ENCODE measurements around the gene FCN2.

Gene FCN2

DNA sequence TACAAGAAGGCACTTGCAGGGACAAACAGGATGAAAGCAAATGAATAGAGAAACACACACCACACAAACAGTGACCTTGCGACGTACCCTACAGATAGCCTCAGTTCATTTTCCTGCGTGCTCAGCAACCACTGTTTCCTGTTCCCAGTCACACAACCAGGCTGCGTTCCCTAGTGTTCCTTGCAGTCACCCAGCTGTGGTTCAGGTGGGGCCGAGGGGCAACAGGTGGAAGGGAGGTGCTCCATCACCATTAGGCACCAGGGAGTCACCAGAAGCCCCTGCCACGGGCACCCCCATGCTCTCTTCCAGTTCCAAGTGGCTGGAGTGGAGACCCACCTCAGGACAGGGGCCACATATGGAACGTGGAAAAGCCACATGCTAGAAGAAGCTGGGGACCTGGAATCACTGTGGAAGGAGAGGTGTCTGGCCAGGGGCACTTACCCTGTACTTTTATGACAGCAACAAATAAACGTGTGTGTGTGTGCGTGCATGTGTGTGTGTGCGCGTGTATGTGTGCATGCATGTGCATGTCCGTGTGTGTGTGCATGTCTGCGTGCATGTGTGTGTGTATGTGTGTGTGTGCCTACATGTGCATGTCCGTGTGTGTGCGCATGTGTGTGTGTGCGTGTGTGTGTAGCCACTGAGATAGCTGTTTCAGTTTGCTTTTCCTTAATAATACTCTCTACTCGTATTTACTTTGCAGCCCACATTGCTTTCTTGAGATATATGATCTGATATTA is 18.8 kb upstream of the FCN2 start:
- CTCF ChIA-PET: no interaction called here
- peaks cover 0 to 6% (median 2%) of the 10 kb centered on the region in 5 experiments for H3K9me3 ChIP-seq (ENCODE audit: control extremely low read depth in 1 of 5, control insufficient read depth in 4 of 5, insufficient read depth in 2 of 5, low read depth in 1 of 5, low read length in 4 of 5)
- H3K27me3 ChIP-seq (replicated peaks in 2 of 5; ENCODE audit: control insufficient read depth in 4 of 5, insufficient read depth in 5 of 5, low read length in 4 of 5): peaks cover 0 to 2% (median 0%) of the 10 kb centered on the region in 5 experiments
- H3K27ac ChIP-seq (ENCODE audit: insufficient read depth in 1 of 2, low read depth in 1 of 2, low read length in 2 of 2, poor library complexity in 1 of 2, severe bottlenecking in 2 of 2): no peak overlapping the region
- no peaks in the 10 kb centered on the region for H3K4me1 ChIP-seq (ENCODE audit: control extremely low read depth in 1 of 4, control insufficient read depth in 4 of 4, insufficient read depth in 4 of 4, low read length in 3 of 4)
- whole genome bisulfite sequencing (ENCODE audit: insufficient coverage): 86% methylated on average over 9 of the region's 17 CpGs
- no peak overlapping the region for H3K4me3 ChIP-seq (ENCODE audit: control insufficient read depth in 1 of 7, extremely low read depth in 1 of 7, insufficient read depth in 4 of 7, low read depth in 2 of 7, low read length in 6 of 7)
- no peaks in the 10 kb centered on the region for H3K36me3 ChIP-seq (ENCODE audit: control insufficient read depth in 4 of 4, insufficient read depth in 4 of 4, low read length in 3 of 4)
- no peak for DNase-seq
- POLR2A ChIA-PET: no interaction called here

DNA sequence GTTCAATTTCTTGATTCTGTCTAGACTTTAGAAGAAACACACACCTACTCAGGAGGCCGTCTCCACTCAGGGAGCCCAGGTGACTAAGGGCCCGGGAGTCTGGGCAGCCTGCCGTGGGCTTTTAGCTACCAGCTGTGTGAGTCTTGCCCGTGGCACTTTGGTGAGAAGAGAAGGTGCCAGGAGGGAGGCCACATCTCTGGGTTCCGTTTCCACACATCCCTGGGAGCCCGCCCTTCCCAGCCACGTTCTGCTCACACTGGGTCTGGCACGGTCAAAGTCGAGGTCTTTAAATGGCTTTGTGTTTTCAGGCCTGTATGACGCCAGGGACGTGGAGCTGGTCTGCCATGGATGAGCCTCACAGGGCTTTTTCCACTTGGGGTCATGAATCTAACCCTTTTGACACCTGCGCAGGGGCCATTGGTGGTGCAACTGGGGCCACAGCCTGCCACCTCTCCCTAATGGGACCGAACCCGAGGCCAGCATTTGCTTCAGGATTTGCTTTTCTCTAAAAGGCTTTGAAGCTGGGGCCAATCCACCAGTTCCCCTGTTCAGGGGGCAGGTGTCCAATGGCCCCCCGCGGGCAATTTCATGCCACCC is 17.2 kb upstream of the FCN2 start:
- no peak overlapping the region for H3K27ac ChIP-seq (ENCODE audit: insufficient read depth in 1 of 2, low read depth in 1 of 2, low read length in 2 of 2, poor library complexity in 1 of 2, severe bottlenecking in 2 of 2)
- WGBS (ENCODE audit: insufficient coverage): 92% methylated on average over 11 of the region's 16 CpGs
- no peaks in the 10 kb centered on the region for H3K36me3 ChIP-seq (ENCODE audit: control insufficient read depth in 4 of 4, insufficient read depth in 4 of 4, low read length in 3 of 4)
- no peak for DNase-seq
- H3K4me1 ChIP-seq (ENCODE audit: control extremely low read depth in 1 of 4, control insufficient read depth in 4 of 4, insufficient read depth in 4 of 4, low read length in 3 of 4): no peaks in the 10 kb centered on the region
- peaks cover 0 to 6% (median 2%) of the 10 kb centered on the region in 5 experiments for H3K9me3 ChIP-seq (ENCODE audit: control extremely low read depth in 1 of 5, control insufficient read depth in 4 of 5, insufficient read depth in 2 of 5, low read depth in 1 of 5, low read length in 4 of 5)
- ChIA-PET POLR2A (no interaction called here), CTCF (no interaction called here)
- peaks cover 0 to 2% (median 0%) of the 10 kb centered on the region in 5 experiments for H3K27me3 ChIP-seq (replicated peaks in 2 of 5; ENCODE audit: control insufficient read depth in 4 of 5, insufficient read depth in 5 of 5, low read length in 4 of 5)
- H3K4me3 ChIP-seq (ENCODE audit: control insufficient read depth in 1 of 7, extremely low read depth in 1 of 7, insufficient read depth in 4 of 7, low read depth in 2 of 7, low read length in 6 of 7): no peak overlapping the region

DNA sequence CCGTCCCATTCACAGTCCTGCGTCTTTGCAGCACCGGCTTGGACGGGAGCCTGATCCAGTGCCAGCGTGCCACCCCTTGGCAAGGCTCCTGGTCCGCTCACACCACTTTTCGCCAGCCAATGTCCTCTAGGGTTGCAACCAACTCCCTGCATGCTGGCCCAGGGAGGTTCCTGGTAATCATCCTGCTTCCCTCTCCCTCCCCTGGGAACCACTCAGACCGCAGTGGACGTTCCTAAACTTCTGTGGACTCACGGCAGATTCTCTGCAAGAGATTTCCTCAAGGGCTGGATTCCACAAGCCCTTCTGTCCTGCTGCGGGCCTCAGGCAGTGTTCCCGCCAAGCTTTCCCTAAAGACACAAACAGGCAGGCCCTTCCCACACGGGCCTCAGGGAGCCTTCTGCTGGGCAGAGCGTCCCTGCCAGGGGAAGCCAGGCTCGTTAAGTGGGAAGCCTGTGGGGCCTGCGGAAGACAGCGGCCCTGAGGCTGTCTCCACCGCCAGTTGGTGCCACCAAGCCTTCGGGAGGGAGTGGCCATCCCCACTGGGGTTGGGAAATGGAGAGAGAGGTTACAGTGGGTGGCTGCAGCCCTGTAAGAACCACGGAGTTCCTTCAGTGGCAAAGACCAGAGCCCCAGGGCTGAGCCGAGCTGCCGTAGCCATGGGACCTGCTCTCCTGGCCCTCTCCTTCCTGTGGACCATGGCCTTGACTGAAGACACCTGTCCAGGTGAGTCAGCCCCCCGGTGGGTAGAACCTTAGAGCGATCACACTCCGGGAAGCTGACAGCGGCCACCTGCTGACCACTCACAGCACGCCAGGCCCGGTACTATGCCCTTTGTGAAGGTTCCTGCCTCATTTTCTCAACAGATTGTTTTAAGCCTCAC is 16.4 kb upstream of the FCN2 start:
- no peaks in the 10 kb centered on the region for H3K27me3 ChIP-seq (replicated peaks in 2 of 5; ENCODE audit: control insufficient read depth in 4 of 5, insufficient read depth in 5 of 5, low read length in 4 of 5)
- no peak overlapping the region for H3K27ac ChIP-seq (ENCODE audit: insufficient read depth in 1 of 2, low read depth in 1 of 2, low read length in 2 of 2, poor library complexity in 1 of 2, severe bottlenecking in 2 of 2)
- no peak overlapping the region for H3K4me3 ChIP-seq (ENCODE audit: control insufficient read depth in 1 of 7, extremely low read depth in 1 of 7, insufficient read depth in 4 of 7, low read depth in 2 of 7, low read length in 6 of 7)
- DNase-seq: no peak
- peaks cover 0 to 4% (median 0%) of the 10 kb centered on the region in 5 experiments for H3K9me3 ChIP-seq (ENCODE audit: control extremely low read depth in 1 of 5, control insufficient read depth in 4 of 5, insufficient read depth in 2 of 5, low read depth in 1 of 5, low read length in 4 of 5)
- H3K4me1 ChIP-seq (ENCODE audit: control extremely low read depth in 1 of 4, control insufficient read depth in 4 of 4, insufficient read depth in 4 of 4, low read length in 3 of 4): no peaks in the 10 kb centered on the region
- ChIA-PET POLR2A (no interaction called here), CTCF (interaction anchor here (0.6 kb wide), 1 partner anchor 50 kb away, joined by 3 read pairs; no protein-coding TSS in a partner anchor)
- WGBS (ENCODE audit: insufficient coverage): 94% methylated on average over 25 of the region's 28 CpGs
- no peaks in the 10 kb centered on the region for H3K36me3 ChIP-seq (ENCODE audit: control insufficient read depth in 4 of 4, insufficient read depth in 4 of 4, low read length in 3 of 4)

DNA sequence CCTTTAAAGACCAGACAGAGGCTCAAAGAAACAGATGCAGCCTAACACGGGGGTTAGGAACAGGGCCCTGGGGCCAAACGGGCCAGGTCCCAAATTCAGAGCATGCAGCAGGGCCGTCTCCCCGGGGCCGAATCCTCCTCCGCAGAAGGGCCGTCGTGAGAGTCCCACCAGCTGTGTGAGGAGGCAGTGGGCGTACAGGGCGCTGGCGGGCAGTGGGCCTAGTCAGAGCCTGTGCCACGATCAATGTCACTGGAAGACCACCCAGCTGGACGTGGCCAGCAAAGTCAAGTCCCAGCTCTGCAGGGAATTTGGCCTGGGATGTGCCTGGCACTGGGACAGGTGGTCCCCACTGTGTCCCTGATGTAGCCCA is 15.8 kb upstream of the FCN2 start:
- DNase-seq: no peak
- Histone ChIP-seq H3K9me3 (ENCODE audit: control extremely low read depth in 1 of 5, control insufficient read depth in 4 of 5, insufficient read depth in 2 of 5, low read depth in 1 of 5, low read length in 4 of 5) (peaks cover 0 to 3% (median 0%) of the 10 kb centered on the region in 5 experiments), H3K36me3 (ENCODE audit: control insufficient read depth in 4 of 4, insufficient read depth in 4 of 4, low read length in 3 of 4) (no peaks in the 10 kb centered on the region), H3K27me3 (replicated peaks in 2 of 5; ENCODE audit: control insufficient read depth in 4 of 5, insufficient read depth in 5 of 5, low read length in 4 of 5) (no peaks in the 10 kb centered on the region), H3K4me3 (ENCODE audit: control insufficient read depth in 1 of 7, extremely low read depth in 1 of 7, insufficient read depth in 4 of 7, low read depth in 2 of 7, low read length in 6 of 7) (no peak overlapping the region), H3K4me1 (ENCODE audit: control extremely low read depth in 1 of 4, control insufficient read depth in 4 of 4, insufficient read depth in 4 of 4, low read length in 3 of 4) (no peaks in the 10 kb centered on the region), H3K27ac (ENCODE audit: insufficient read depth in 1 of 2, low read depth in 1 of 2, low read length in 2 of 2, poor library complexity in 1 of 2, severe bottlenecking in 2 of 2) (no peak overlapping the region)
- 98% methylated on average over 13 of the region's 13 CpGs for WGBS (ENCODE audit: insufficient coverage)
- POLR2A ChIA-PET: no interaction called here
- CTCF ChIA-PET: interaction anchor here (0.6 kb wide), 1 partner anchor 50 kb away, joined by 3 read pairs; no protein-coding TSS in a partner anchor

- CTCF ChIA-PET: no interaction called here
- Histone ChIP-seq H3K36me3 (ENCODE audit: control insufficient read depth in 4 of 4, insufficient read depth in 4 of 4, low read length in 3 of 4) (no peaks in the 10 kb centered on the region), H3K4me1 (ENCODE audit: control extremely low read depth in 1 of 4, control insufficient read depth in 4 of 4, insufficient read depth in 4 of 4, low read length in 3 of 4) (no peaks in the 10 kb centered on the region), H3K4me3 (ENCODE audit: control insufficient read depth in 1 of 7, extremely low read depth in 1 of 7, insufficient read depth in 4 of 7, low read depth in 2 of 7, low read length in 6 of 7) (no peak overlapping the region), H3K9me3 (ENCODE audit: control extremely low read depth in 1 of 5, control insufficient read depth in 4 of 5, insufficient read depth in 2 of 5, low read depth in 1 of 5, low read length in 4 of 5) (no peaks in the 10 kb centered on the region), H3K27me3 (replicated peaks in 2 of 5; ENCODE audit: control insufficient read depth in 4 of 5, insufficient read depth in 5 of 5, low read length in 4 of 5) (no peaks in the 10 kb centered on the region), H3K27ac (ENCODE audit: insufficient read depth in 1 of 2, low read depth in 1 of 2, low read length in 2 of 2, poor library complexity in 1 of 2, severe bottlenecking in 2 of 2) (no peak overlapping the region)
- DNase-seq: no peak
- WGBS (ENCODE audit: insufficient coverage): 93% methylated on average over 20 of the region's 22 CpGs
- POLR2A ChIA-PET: no interaction called here
Measured at GRCh38 chr9:134867917-134868750, 12.5 kb upstream of the FCN2 start.

DNA sequence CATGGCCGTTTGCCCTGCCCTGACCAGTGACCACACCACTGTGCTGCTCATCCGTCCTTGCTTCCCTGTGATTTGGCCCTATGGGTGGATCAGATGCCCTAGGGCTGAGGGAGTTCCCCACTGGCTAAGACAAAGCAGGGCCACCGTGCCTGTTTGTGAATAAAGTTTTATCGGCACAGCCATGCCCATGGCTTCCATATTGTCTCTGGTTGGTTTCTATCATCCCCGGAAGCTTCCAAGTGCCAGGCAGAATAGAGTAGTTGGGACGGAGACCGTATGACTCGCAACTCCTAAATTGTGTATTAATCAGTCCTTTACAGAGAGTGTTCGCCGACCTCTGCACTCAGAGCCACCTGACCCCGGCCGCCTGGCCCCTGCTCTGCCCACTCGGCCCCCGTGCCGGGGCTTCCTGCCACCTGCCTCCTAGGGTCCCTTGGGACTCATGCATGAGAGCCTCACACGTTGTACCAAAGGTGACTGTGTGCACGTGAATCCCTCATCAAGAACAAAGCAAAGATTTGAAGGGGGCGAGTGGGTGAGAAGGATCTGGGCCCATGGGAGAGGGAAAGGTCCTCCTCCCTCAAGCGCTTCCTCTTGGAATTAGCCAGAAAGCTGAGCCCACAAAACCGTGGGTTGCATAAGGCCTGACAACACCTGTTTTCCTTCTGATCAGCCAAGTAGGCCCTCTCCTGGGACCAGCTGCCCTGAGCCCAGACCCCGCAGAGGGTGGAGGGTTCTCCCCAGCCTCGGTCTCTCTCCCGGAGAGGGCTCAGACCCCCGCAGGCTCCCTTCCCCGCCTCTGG is 11.7 kb upstream of the FCN2 start:
- Histone ChIP-seq H3K4me1 (ENCODE audit: control extremely low read depth in 1 of 4, control insufficient read depth in 4 of 4, insufficient read depth in 4 of 4, low read length in 3 of 4) (no peaks in the 10 kb centered on the region), H3K27me3 (replicated peaks in 2 of 5; ENCODE audit: control insufficient read depth in 4 of 5, insufficient read depth in 5 of 5, low read length in 4 of 5) (no peaks in the 10 kb centered on the region), H3K27ac (ENCODE audit: insufficient read depth in 1 of 2, low read depth in 1 of 2, low read length in 2 of 2, poor library complexity in 1 of 2, severe bottlenecking in 2 of 2) (no peak overlapping the region), H3K4me3 (ENCODE audit: control insufficient read depth in 1 of 7, extremely low read depth in 1 of 7, insufficient read depth in 4 of 7, low read depth in 2 of 7, low read length in 6 of 7) (no peak overlapping the region), H3K9me3 (ENCODE audit: control extremely low read depth in 1 of 5, control insufficient read depth in 4 of 5, insufficient read depth in 2 of 5, low read depth in 1 of 5, low read length in 4 of 5) (no peaks in the 10 kb centered on the region), H3K36me3 (ENCODE audit: control insufficient read depth in 4 of 4, insufficient read depth in 4 of 4, low read length in 3 of 4) (no peaks in the 10 kb centered on the region)
- ChIA-PET CTCF (no interaction called here), POLR2A (no interaction called here)
- 94% methylated on average over 22 of the region's 25 CpGs for WGBS (ENCODE audit: insufficient coverage)
- DNase-seq: no peak

All from common myeloid progenitor, CD34-positive (primary cell).